ENCODE results near the gene EOGT.

The EOGT gene

GRCh38 chr3:69011096-69011730, 2.3 kb downstream of the EOGT start:
- Histone ChIP-seq H3K9me3 (ENCODE audit: control insufficient read depth, low read length) (no peaks in the 10 kb centered on the region), H3K4me1 (ENCODE audit: control insufficient read depth, insufficient read depth, low read length, poor library complexity, severe bottlenecking) (peaks cover 8% of the 10 kb centered on the region), H3K4me3 (ENCODE audit: insufficient read depth, low read depth, low read length, poor library complexity, severe bottlenecking) (no peak overlapping the region), H3K27me3 (replicated peaks; ENCODE audit: control insufficient read depth, insufficient read depth, low read length, poor library complexity, severe bottlenecking) (no peaks in the 10 kb centered on the region), H3K36me3 (ENCODE audit: control insufficient read depth, insufficient read depth, low read length) (peaks cover 10% of the 10 kb centered on the region), H3K27ac (ENCODE audit: insufficient read depth, low read length, poor library complexity, severe bottlenecking) (no peak overlapping the region)
- no peak for DNase-seq

GRCh38 chr3:69009559-69010410, 3.7 kb downstream of the EOGT start:
- peaks cover 15% of the 10 kb centered on the region for H3K36me3 ChIP-seq (ENCODE audit: control insufficient read depth, insufficient read depth, low read length)
- H3K27me3 ChIP-seq (replicated peaks; ENCODE audit: control insufficient read depth, insufficient read depth, low read length, poor library complexity, severe bottlenecking), result no peaks in the 10 kb centered on the region
- H3K27ac ChIP-seq (ENCODE audit: insufficient read depth, low read length, poor library complexity, severe bottlenecking), result no peak overlapping the region
- no peaks in the 10 kb centered on the region for H3K9me3 ChIP-seq (ENCODE audit: control insufficient read depth, low read length)
- peaks cover 8% of the 10 kb centered on the region for H3K4me1 ChIP-seq (ENCODE audit: control insufficient read depth, insufficient read depth, low read length, poor library complexity, severe bottlenecking)
- DNase-seq, result no peak
- no peak overlapping the region for H3K4me3 ChIP-seq (ENCODE audit: insufficient read depth, low read depth, low read length, poor library complexity, severe bottlenecking)

- Histone ChIP-seq H3K36me3 (ENCODE audit: control insufficient read depth, insufficient read depth, low read length) (peaks cover 18% of the 10 kb centered on the region), H3K4me3 (ENCODE audit: insufficient read depth, low read depth, low read length, poor library complexity, severe bottlenecking) (no peak overlapping the region), H3K4me1 (ENCODE audit: control insufficient read depth, insufficient read depth, low read length, poor library complexity, severe bottlenecking) (peaks cover 5% of the 10 kb centered on the region), H3K9me3 (ENCODE audit: control insufficient read depth, low read length) (no peaks in the 10 kb centered on the region), H3K27ac (ENCODE audit: insufficient read depth, low read length, poor library complexity, severe bottlenecking) (no peak overlapping the region), H3K27me3 (replicated peaks; ENCODE audit: control insufficient read depth, insufficient read depth, low read length, poor library complexity, severe bottlenecking) (no peaks in the 10 kb centered on the region)
- DNase-seq, result no peak
Measured at GRCh38 chr3:69008980-69009379, 4.5 kb downstream of the EOGT start.

GRCh38 chr3:69005791-69006482, 7.5 kb downstream of the EOGT start:
- H3K36me3 ChIP-seq (ENCODE audit: control insufficient read depth, insufficient read depth, low read length), result peaks cover 34% of the 10 kb centered on the region
- H3K4me3 ChIP-seq (ENCODE audit: insufficient read depth, low read depth, low read length, poor library complexity, severe bottlenecking), result no peak overlapping the region
- DNase-seq, result no peak
- H3K9me3 ChIP-seq (ENCODE audit: control insufficient read depth, low read length), result no peaks in the 10 kb centered on the region
- H3K27ac ChIP-seq (ENCODE audit: insufficient read depth, low read length, poor library complexity, severe bottlenecking), result no peak overlapping the region
- H3K4me1 ChIP-seq (ENCODE audit: control insufficient read depth, insufficient read depth, low read length, poor library complexity, severe bottlenecking), result no peaks in the 10 kb centered on the region
- H3K27me3 ChIP-seq (replicated peaks; ENCODE audit: control insufficient read depth, insufficient read depth, low read length, poor library complexity, severe bottlenecking), result no peaks in the 10 kb centered on the region

GRCh38 chr3:69005071-69005790, 8.3 kb downstream of the EOGT start:
- no peak for DNase-seq
- Histone ChIP-seq H3K9me3 (ENCODE audit: control insufficient read depth, low read length) (no peaks in the 10 kb centered on the region), H3K36me3 (ENCODE audit: control insufficient read depth, insufficient read depth, low read length) (peaks cover 34% of the 10 kb centered on the region), H3K4me1 (ENCODE audit: control insufficient read depth, insufficient read depth, low read length, poor library complexity, severe bottlenecking) (no peaks in the 10 kb centered on the region), H3K27ac (ENCODE audit: insufficient read depth, low read length, poor library complexity, severe bottlenecking) (no peak overlapping the region), H3K4me3 (ENCODE audit: insufficient read depth, low read depth, low read length, poor library complexity, severe bottlenecking) (no peak overlapping the region), H3K27me3 (replicated peaks; ENCODE audit: control insufficient read depth, insufficient read depth, low read length, poor library complexity, severe bottlenecking) (no peaks in the 10 kb centered on the region)

GRCh38 chr3:69004138-69004537, 9.3 kb downstream of the EOGT start:
- Histone ChIP-seq H3K4me3 (ENCODE audit: insufficient read depth, low read depth, low read length, poor library complexity, severe bottlenecking) (no peak overlapping the region), H3K27ac (ENCODE audit: insufficient read depth, low read length, poor library complexity, severe bottlenecking) (no peak overlapping the region), H3K27me3 (replicated peaks; ENCODE audit: control insufficient read depth, insufficient read depth, low read length, poor library complexity, severe bottlenecking) (no peaks in the 10 kb centered on the region), H3K9me3 (ENCODE audit: control insufficient read depth, low read length) (no peaks in the 10 kb centered on the region), H3K36me3 (ENCODE audit: control insufficient read depth, insufficient read depth, low read length) (peaks cover 34% of the 10 kb centered on the region), H3K4me1 (ENCODE audit: control insufficient read depth, insufficient read depth, low read length, poor library complexity, severe bottlenecking) (no peaks in the 10 kb centered on the region)
- no peak for DNase-seq

GRCh38 chr3:68999605-69000004, 13.9 kb downstream of the EOGT start:
- H3K9me3 ChIP-seq (ENCODE audit: control insufficient read depth, low read length), result no peaks in the 10 kb centered on the region
- no peaks in the 10 kb centered on the region for H3K27me3 ChIP-seq (replicated peaks; ENCODE audit: control insufficient read depth, insufficient read depth, low read length, poor library complexity, severe bottlenecking)
- no peak overlapping the region for H3K4me3 ChIP-seq (ENCODE audit: insufficient read depth, low read depth, low read length, poor library complexity, severe bottlenecking)
- DNase-seq, result no peak
- peaks cover 36% of the 10 kb centered on the region for H3K36me3 ChIP-seq (ENCODE audit: control insufficient read depth, insufficient read depth, low read length)
- no peaks in the 10 kb centered on the region for H3K4me1 ChIP-seq (ENCODE audit: control insufficient read depth, insufficient read depth, low read length, poor library complexity, severe bottlenecking)
- no peak overlapping the region for H3K27ac ChIP-seq (ENCODE audit: insufficient read depth, low read length, poor library complexity, severe bottlenecking)

GRCh38 chr3:68999158-68999557, 14.3 kb downstream of the EOGT start:
- H3K4me3 ChIP-seq (ENCODE audit: insufficient read depth, low read depth, low read length, poor library complexity, severe bottlenecking), result no peak overlapping the region
- H3K27me3 ChIP-seq (replicated peaks; ENCODE audit: control insufficient read depth, insufficient read depth, low read length, poor library complexity, severe bottlenecking), result no peaks in the 10 kb centered on the region
- H3K4me1 ChIP-seq (ENCODE audit: control insufficient read depth, insufficient read depth, low read length, poor library complexity, severe bottlenecking), result no peaks in the 10 kb centered on the region
- H3K27ac ChIP-seq (ENCODE audit: insufficient read depth, low read length, poor library complexity, severe bottlenecking), result no peak overlapping the region
- no peak for DNase-seq
- H3K9me3 ChIP-seq (ENCODE audit: control insufficient read depth, low read length), result no peaks in the 10 kb centered on the region
- H3K36me3 ChIP-seq (ENCODE audit: control insufficient read depth, insufficient read depth, low read length), result peaks cover 34% of the 10 kb centered on the region

- Histone ChIP-seq H3K4me3 (ENCODE audit: insufficient read depth, low read depth, low read length, poor library complexity, severe bottlenecking) (no peak overlapping the region), H3K27me3 (replicated peaks; ENCODE audit: control insufficient read depth, insufficient read depth, low read length, poor library complexity, severe bottlenecking) (no peaks in the 10 kb centered on the region), H3K27ac (ENCODE audit: insufficient read depth, low read length, poor library complexity, severe bottlenecking) (no peak overlapping the region), H3K4me1 (ENCODE audit: control insufficient read depth, insufficient read depth, low read length, poor library complexity, severe bottlenecking) (no peaks in the 10 kb centered on the region), H3K36me3 (ENCODE audit: control insufficient read depth, insufficient read depth, low read length) (peaks cover 21% of the 10 kb centered on the region), H3K9me3 (ENCODE audit: control insufficient read depth, low read length) (no peaks in the 10 kb centered on the region)
- DNase-seq, result no peak
Measured at GRCh38 chr3:68997887-68998286, 15.6 kb downstream of the EOGT start.
